Keratinocyte (primary cell): ENCODE results near the gene CLHC1. TPM values are rescaled to one million over a fixed set of nuclear protein-coding genes. Genes with fewer than 3 reads are reported as not detected.

Experiments used
- DNase-seq: peaks from one replicate; pipeline ENCODE4 v3.0.0-alpha.2; 2011; ENCODE audit warnings: low read depth, missing footprints, low spot score
- FAIRE-seq: peaks from 2 replicates; lab custom pipeline; 2011; peaks lifted over from hg19 to GRCh38; lab: Jason Lieb, UNC
- H2AFZ ChIP-seq: 2 replicates; pipeline ENCODE4 v1.6.0; 2012; ENCODE audit warnings: low read length, control low read depth, inconsistent platforms; ENCODE audit not compliant: control insufficient read depth
- H3K27ac ChIP-seq: 2 replicates; pipeline ENCODE4 v1.5.1; 2011; ENCODE audit warnings: low read length; ENCODE audit not compliant: control insufficient read depth, insufficient read depth
- H3K27me3 ChIP-seq: 3 replicates; pipeline ENCODE4 v1.6.0; 2011; ENCODE audit warnings: low read length; ENCODE audit not compliant: control insufficient read depth, insufficient read depth; ENCODE audit errors: extremely low read depth
- H3K36me3 ChIP-seq, 2 experiments: 2 replicates in 1 of 2; 3 replicates in 1 of 2; pipeline ENCODE4 v1.5.1; 2011; ENCODE audit warnings: low read length in 2 of 2, mild to moderate bottlenecking in 1 of 2; ENCODE audit not compliant: control insufficient read depth in 2 of 2, insufficient read depth in 2 of 2; ENCODE audit errors: extremely low read depth in 1 of 2
- H3K4me1 ChIP-seq: 3 replicates; pipeline ENCODE4 v1.5.1; 2011; ENCODE audit warnings: low read length; ENCODE audit not compliant: control insufficient read depth, insufficient read depth; ENCODE audit errors: extremely low read depth
- H3K4me2 ChIP-seq: 3 replicates; pipeline ENCODE4 v1.6.0; 2011; ENCODE audit warnings: low read depth, low read length; ENCODE audit not compliant: control insufficient read depth, insufficient read depth; ENCODE audit errors: extremely low read depth
- H3K4me3 ChIP-seq, 3 experiments: fragments of 200-600 bp in 1 of 3; sonication (generic) in 1 of 3; 2 replicates in 2 of 3; 3 replicates in 1 of 3; pipeline ENCODE4 v1.5.1; 2011 to 2016; ENCODE audit warnings: low read length in 3 of 3, mild to moderate bottlenecking in 3 of 3, control low read depth in 2 of 3, inconsistent platforms in 1 of 3, low read depth in 1 of 3, mixed read lengths in 1 of 3, mixed run types in 1 of 3, moderate library complexity in 1 of 3; ENCODE audit not compliant: control insufficient read depth in 2 of 3, insufficient read depth in 2 of 3; ENCODE audit errors: extremely low read depth in 1 of 3
- H3K79me2 ChIP-seq: 2 replicates; pipeline ENCODE4 v1.6.0; 2012; ENCODE audit warnings: low read length; ENCODE audit not compliant: control insufficient read depth, insufficient read depth
- H3K9ac ChIP-seq: 3 replicates; pipeline ENCODE4 v1.6.0; 2011; ENCODE audit warnings: low read length; ENCODE audit not compliant: control insufficient read depth, insufficient read depth; ENCODE audit errors: extremely low read depth
- H3K9me1 ChIP-seq: 3 replicates; pipeline ENCODE4 v1.6.0; 2011; ENCODE audit warnings: low read length; ENCODE audit not compliant: control insufficient read depth, insufficient read depth; ENCODE audit errors: extremely low read depth
- H3K9me3 ChIP-seq: 2 replicates; pipeline ENCODE4 v1.5.1; 2012; ENCODE audit warnings: low read depth, low read length; ENCODE audit not compliant: control insufficient read depth
- H4K20me1 ChIP-seq: 3 replicates; pipeline ENCODE4 v1.6.0; 2011; ENCODE audit warnings: low read length; ENCODE audit not compliant: control insufficient read depth, insufficient read depth; ENCODE audit errors: extremely low read depth
- EZH2 ChIP-seq: IDR thresholded peaks from one replicate; pipeline ENCODE4 v1.6.1; 2012; ENCODE audit warnings: inconsistent platforms, mild to moderate bottlenecking, low read length, moderate library complexity
- dilution Hi-C: fragments of 300-500 bp; cut with MboI; formaldehyde crosslinking; loops from one replicate; pipeline ENCODE4 v1.7.0; 2020; ENCODE audit warnings: low sequenced_read_pairs; ENCODE audit not compliant: extremely low pct_ligation_motif_present
- polyA plus RNA-seq, 5 experiments: library from polyadenylated mRNA; depleted of rRNA in 3 of 5; stranded (reverse) in 3 of 5; stranded (forward) in 1 of 5; unstranded in 1 of 5; fragments of >200 nt; gene quantifications; 1 replicate in 1 of 5; 2 replicates in 3 of 5; 3 replicates in 1 of 5; pipeline versions ENCODE4 v1.2.1 to v1.2.3, GENCODE V29; 2011 to 2012; ENCODE audit warnings: missing spikeins in 2 of 5, low read depth in 1 of 5, low replicate concordance in 1 of 5
- TF ChIP-seq, protein P1 (sequence below), 3 experiments: IDR thresholded peaks in 1 of 3; conservative IDR thresholded peaks in 1 of 3; optimal IDR thresholded peaks in 1 of 3; 2 replicates in 2 of 3; 3 replicates in 1 of 3; pipeline versions ENCODE3 to v1.5.1; 2011; ENCODE audit warnings: low read length in 3 of 3, mild to moderate bottlenecking in 3 of 3, moderate library complexity in 2 of 3, control low read depth in 1 of 3, inconsistent platforms in 1 of 3; ENCODE audit not compliant: insufficient read depth in 2 of 3; ENCODE audit errors: extremely low read depth in 1 of 3

CLHC1 gene
- polyA plus RNA-seq, 1 donor (not counting 4 experiments of a cell fraction or from before 2014, with no cell fraction given), result 15.2 TPM

DNA sequence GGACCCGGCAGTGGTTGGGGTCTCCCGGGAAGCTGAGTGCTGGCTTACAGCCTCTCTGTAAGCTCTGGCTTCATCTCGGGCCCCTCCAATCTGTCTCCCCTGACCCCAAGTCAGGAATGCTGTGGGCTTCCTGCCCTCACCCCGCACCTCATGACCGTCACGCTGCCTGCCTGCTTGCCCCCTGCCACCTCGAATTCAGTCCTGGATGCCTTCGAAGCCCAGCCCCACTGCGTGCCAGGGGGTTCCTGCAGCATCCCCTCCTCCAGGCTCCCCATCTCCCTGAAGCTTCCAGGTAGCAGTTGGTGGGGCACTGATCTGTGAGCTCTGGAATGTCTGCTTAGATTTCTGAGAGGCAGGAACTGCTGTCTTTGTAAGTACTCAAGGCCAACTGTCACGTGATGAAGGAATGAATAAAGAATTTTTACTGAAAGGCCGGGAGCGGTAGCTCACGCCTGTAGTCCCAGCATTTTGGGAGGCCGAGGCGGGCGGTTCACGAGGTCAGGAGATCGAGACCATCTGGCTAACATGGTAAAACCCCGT is 6.5 kb downstream of the CLHC1 start:
- Histone ChIP-seq H4K20me1 (no peaks in the 10 kb centered on the region), H3K36me3 (peaks cover 0 to 4% of the 10 kb centered on the region in 2 experiments), H3K4me2 (no peak overlapping the region), H3K27me3 (no peaks in the 10 kb centered on the region), H3K9me3 (no peaks in the 10 kb centered on the region), H3K4me1 (peaks cover 4% of the 10 kb centered on the region), H3K4me3 (no peak overlapping the region), H3K27ac (no peak overlapping the region), H3K9ac (no peak overlapping the region), H3K9me1 (no peaks in the 10 kb centered on the region), H2AFZ (no peak overlapping the region), H3K79me2 (peaks cover 36% of the 10 kb centered on the region)
- dilution Hi-C loops, result no loop called here
- FAIRE-seq, result no peak
- TF ChIP-seq EZH2, result no peak
- TF ChIP-seq, protein P1, sequence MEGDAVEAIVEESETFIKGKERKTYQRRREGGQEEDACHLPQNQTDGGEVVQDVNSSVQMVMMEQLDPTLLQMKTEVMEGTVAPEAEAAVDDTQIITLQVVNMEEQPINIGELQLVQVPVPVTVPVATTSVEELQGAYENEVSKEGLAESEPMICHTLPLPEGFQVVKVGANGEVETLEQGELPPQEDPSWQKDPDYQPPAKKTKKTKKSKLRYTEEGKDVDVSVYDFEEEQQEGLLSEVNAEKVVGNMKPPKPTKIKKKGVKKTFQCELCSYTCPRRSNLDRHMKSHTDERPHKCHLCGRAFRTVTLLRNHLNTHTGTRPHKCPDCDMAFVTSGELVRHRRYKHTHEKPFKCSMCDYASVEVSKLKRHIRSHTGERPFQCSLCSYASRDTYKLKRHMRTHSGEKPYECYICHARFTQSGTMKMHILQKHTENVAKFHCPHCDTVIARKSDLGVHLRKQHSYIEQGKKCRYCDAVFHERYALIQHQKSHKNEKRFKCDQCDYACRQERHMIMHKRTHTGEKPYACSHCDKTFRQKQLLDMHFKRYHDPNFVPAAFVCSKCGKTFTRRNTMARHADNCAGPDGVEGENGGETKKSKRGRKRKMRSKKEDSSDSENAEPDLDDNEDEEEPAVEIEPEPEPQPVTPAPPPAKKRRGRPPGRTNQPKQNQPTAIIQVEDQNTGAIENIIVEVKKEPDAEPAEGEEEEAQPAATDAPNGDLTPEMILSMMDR (optimal IDR thresholded peaks at IDR 0.05 in 1 of 3, IDR thresholded peaks at IDR 0.05 in 1 of 3, conservative IDR thresholded peaks at IDR 0.05 in 1 of 3; ENCODE audit: extremely low read depth in 1 of 3, insufficient read depth in 2 of 3, low read length in 3 of 3), result no peak
- no peak for DNase-seq

DNA sequence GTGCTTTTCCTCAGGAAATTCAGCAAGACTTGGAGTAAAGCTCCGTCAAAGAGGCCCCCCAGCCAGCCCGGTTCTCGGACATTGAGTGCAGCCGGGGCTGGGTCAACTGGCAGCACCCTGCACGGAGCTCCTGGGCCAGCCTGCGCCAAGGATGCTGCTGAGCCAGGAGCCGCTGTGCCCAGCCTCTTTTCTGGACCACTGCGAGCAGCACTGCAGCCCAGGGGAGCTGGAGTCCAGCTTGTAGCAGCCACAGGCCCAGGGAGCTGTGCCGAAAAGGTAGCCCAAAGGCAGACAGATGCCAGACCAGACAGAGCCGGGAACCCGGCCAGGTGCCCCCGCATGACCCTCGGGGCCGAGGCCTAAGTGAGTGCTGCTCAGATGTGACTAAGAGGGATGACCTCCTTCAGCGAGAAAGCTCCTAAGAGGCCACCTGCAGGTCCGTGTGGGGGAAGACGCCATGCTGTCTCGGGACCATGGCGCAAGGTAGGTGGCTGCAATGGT is 7.3 kb downstream of the CLHC1 start:
- Histone ChIP-seq H4K20me1 (no peaks in the 10 kb centered on the region), H3K4me2 (no peak overlapping the region), H3K9ac (no peak overlapping the region), H3K4me3 (no peak overlapping the region), H3K27me3 (no peaks in the 10 kb centered on the region), H3K4me1 (peaks cover 4% of the 10 kb centered on the region), H3K9me3 (no peaks in the 10 kb centered on the region), H3K27ac (no peak overlapping the region), H3K36me3 (peaks cover 0 to 4% of the 10 kb centered on the region in 2 experiments), H3K79me2 (peaks cover 29% of the 10 kb centered on the region), H3K9me1 (no peaks in the 10 kb centered on the region), H2AFZ (no peak overlapping the region)
- DNase-seq (no peak), FAIRE-seq (no peak)
- dilution Hi-C loops, result no loop called here
- TF ChIP-seq EZH2, result no peak
- TF ChIP-seq, protein P1 (optimal IDR thresholded peaks at IDR 0.05 in 1 of 3, IDR thresholded peaks at IDR 0.05 in 1 of 3, conservative IDR thresholded peaks at IDR 0.05 in 1 of 3; ENCODE audit: extremely low read depth in 1 of 3, insufficient read depth in 2 of 3, low read length in 3 of 3), result no peak
